ENCODE measurements around the gene ZMIZ2. TPM values are rescaled to one million over a fixed set of nuclear protein-coding genes. Genes with fewer than 3 reads are reported as not detected.

Gene ZMIZ2
- total and polyA plus RNA-seq, 4 donors, result 4.4 to 11.6 (median 7.7) TPM

DNA sequence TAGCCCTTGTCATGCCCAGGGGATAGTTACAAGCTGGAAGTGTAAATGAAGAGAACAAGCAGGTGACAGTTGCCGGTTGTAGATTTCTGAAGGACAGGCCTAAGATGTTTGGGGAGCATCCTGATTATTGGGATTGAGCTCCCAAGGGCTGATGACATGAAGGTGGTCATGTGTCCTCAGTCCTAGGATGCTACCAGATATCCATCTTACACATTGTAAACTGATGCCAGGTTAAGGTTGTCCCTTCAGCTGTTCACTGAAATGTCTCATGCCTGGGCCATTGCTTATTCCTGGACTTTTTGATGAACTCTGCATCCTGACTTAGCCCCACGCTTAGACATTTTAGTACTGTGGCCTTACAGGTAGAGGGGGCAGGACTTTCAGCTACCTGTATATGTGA is 1.3 kb downstream of the ZMIZ2 start (continued):
- TF ChIP-seq REST (IDR thresholded peaks at IDR 0.05) (no peak), RXRA (IDR thresholded peaks at IDR 0.05) (no peak), NR2F2 (IDR thresholded peaks at IDR 0.05) (no peak), TAF1 (conservative IDR thresholded peaks at IDR 0.05) (no peak), HNF4A (conservative IDR thresholded peaks at IDR 0.05) (no peak), JUND (IDR thresholded peaks at IDR 0.05) (no peak), ATF3 (IDR thresholded peaks at IDR 0.05) (no peak)

DNA sequence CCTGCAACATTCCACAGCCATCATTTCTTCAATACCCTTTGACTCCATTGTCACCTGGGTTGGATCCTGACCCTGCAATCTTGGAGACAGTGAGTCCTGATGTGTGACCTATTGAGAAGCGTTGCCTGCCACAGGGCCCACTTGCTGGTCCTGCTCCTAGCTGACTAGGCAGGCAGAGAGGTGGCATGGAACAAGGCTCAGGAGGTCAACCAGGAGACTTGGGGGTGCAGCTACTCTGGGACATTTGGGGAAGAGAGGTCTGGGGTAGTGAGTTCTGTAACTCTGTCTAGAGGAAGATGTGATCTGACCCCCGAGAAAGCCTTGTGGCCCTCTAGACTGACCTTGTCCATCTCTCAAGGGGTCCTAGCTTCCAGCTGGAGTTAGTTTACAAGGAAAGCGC is 1.8 kb downstream of the ZMIZ2 start:
- Histone ChIP-seq H3K4me1 (ENCODE audit: control insufficient read depth in 4 of 4, insufficient read depth in 4 of 4, low read length in 3 of 4) (peaks cover 15 to 34% (median 25%) of the 10 kb centered on the region in 4 donors), H3K9ac (ENCODE audit: low read depth in 1 of 2, low read length in 2 of 2) (peak overlapping the region in 1 of 2 donors; percentile 7), H3K27ac (ENCODE audit: low read depth in 1 of 2, low read length in 2 of 2) (peak overlapping the region in 1 of 2 donors; percentile 44), H3K9me3 (ENCODE audit: control insufficient read depth in 4 of 4, low read length in 3 of 4) (no peaks in the 10 kb centered on the region), H3K4me3 (ENCODE audit: low read depth in 1 of 3, low read length in 3 of 3) (no peak overlapping the region), H3K36me3 (ENCODE audit: control insufficient read depth in 4 of 4, insufficient read depth in 3 of 4, low read depth in 1 of 4, low read length in 3 of 4) (no peaks in the 10 kb centered on the region), H3K27me3 (ENCODE audit: control insufficient read depth in 4 of 4, insufficient read depth in 4 of 4, low read length in 3 of 4) (no peaks in the 10 kb centered on the region)
- no peak for DNase-seq (ENCODE audit: low spot score)
- TF ChIP-seq FOXA2 (IDR thresholded peaks at IDR 0.05) (no peak), FOXA1 (IDR thresholded peaks at IDR 0.05) (no peak), RAD21 (IDR thresholded peaks at IDR 0.05) (no peak), EGR1 (IDR thresholded peaks at IDR 0.05; ENCODE audit: low read depth in 2 of 2) (no peak), SP1 (IDR thresholded peaks at IDR 0.05) (no peak), REST (IDR thresholded peaks at IDR 0.05) (no peak)
- TF ChIP-seq, protein P1, sequence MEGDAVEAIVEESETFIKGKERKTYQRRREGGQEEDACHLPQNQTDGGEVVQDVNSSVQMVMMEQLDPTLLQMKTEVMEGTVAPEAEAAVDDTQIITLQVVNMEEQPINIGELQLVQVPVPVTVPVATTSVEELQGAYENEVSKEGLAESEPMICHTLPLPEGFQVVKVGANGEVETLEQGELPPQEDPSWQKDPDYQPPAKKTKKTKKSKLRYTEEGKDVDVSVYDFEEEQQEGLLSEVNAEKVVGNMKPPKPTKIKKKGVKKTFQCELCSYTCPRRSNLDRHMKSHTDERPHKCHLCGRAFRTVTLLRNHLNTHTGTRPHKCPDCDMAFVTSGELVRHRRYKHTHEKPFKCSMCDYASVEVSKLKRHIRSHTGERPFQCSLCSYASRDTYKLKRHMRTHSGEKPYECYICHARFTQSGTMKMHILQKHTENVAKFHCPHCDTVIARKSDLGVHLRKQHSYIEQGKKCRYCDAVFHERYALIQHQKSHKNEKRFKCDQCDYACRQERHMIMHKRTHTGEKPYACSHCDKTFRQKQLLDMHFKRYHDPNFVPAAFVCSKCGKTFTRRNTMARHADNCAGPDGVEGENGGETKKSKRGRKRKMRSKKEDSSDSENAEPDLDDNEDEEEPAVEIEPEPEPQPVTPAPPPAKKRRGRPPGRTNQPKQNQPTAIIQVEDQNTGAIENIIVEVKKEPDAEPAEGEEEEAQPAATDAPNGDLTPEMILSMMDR (IDR thresholded peaks at IDR 0.05; ENCODE audit: low read depth, low read length, missing input control), result no peak
- 94% methylated on average over 3 of the region's 3 CpGs for WGBS
